HepG2 (cell line): Measurements from ENCODE around the gene PLCG1. TPM values are rescaled to one million over a fixed set of nuclear protein-coding genes. Genes with fewer than 3 reads are reported as not detected.

Experiments used
- MAFG ChIP-seq: sonication (generic); formaldehyde crosslinking; IDR thresholded peaks from 2 replicates; pipeline ENCODE4 v1.5.1; 2020; ENCODE audit warnings: mild to moderate bottlenecking, missing genetic modification reagents
- MIER3 ChIP-seq: IDR thresholded peaks from 2 replicates; pipeline ENCODE4 v1.6.1; 2016; ENCODE audit warnings: missing compliant biosample characterization, borderline replicate concordance
- polyA plus RNA-seq, 8 experiments: library from polyadenylated mRNA; depleted of rRNA in 3 of 8; stranded (reverse) in 7 of 8; unstranded in 1 of 8; fragments of >200 nt; fragmentation: Illumina TruSeq in 4 of 8; extraction: Trizol in 4 of 8; gene quantifications; 2 replicates each; pipeline versions ENCODE4 v1.2.1 to v1.2.3, GENCODE V29; 2011 to 2016; ENCODE audit warnings: low read depth in 4 of 8, missing spikeins in 1 of 8, mixed read lengths in 1 of 8; ENCODE audit not compliant: insufficient read depth in 1 of 8
- total RNA-seq, 5 experiments: library from RNA; depleted of rRNA; stranded (reverse); fragments of >200 nt; fragmentation: Illumina TruSeq; extraction: Trizol; gene quantifications; 2 replicates each; pipeline ENCODE4 v1.2.3, GENCODE V29; 2016; ENCODE audit warnings: low read depth in 1 of 5
- TF ChIP-seq, protein P1 (sequence below): sonication (generic); formaldehyde crosslinking; IDR thresholded peaks from 2 replicates; pipeline ENCODE4 v1.5.1; 2020; ENCODE audit warnings: mild to moderate bottlenecking, missing genetic modification reagents
- TF ChIP-seq, protein P2 (sequence below): sonication (generic); formaldehyde crosslinking; IDR thresholded peaks from 2 replicates; pipeline ENCODE4 v1.4.0; 2020; ENCODE audit warnings: mild to moderate bottlenecking, missing genetic modification reagents
- TF ChIP-seq, protein P3 (sequence below): sonication (generic); formaldehyde crosslinking; IDR thresholded peaks from 2 replicates; pipeline ENCODE4 v1.5.0; 2020; ENCODE audit warnings: mild to moderate bottlenecking, missing genetic modification reagents
- TF ChIP-seq, protein P4 (sequence below), 2 experiments: fragments of 450-650 bp in 1 of 2; sonication (generic) in 1 of 2; formaldehyde crosslinking; IDR thresholded peaks; 2 replicates each; pipeline versions ENCODE4 v1.5.0 to v1.8.0; 2020 to 2022; ENCODE audit warnings: mild to moderate bottlenecking in 1 of 2, missing genetic modification reagents in 1 of 2
- TF ChIP-seq, protein P5 (sequence below): sonication (generic); formaldehyde crosslinking; IDR thresholded peaks from 2 replicates; pipeline ENCODE4 v1.4.0; 2020; ENCODE audit warnings: mild to moderate bottlenecking, missing genetic modification reagents

PLCG1 gene
- total and polyA plus RNA-seq, 2 of the 13 experiments (the other 11 are each of a cell fraction or from before 2014, with no cell fraction given), result 85.3 to 158 TPM

DNA sequence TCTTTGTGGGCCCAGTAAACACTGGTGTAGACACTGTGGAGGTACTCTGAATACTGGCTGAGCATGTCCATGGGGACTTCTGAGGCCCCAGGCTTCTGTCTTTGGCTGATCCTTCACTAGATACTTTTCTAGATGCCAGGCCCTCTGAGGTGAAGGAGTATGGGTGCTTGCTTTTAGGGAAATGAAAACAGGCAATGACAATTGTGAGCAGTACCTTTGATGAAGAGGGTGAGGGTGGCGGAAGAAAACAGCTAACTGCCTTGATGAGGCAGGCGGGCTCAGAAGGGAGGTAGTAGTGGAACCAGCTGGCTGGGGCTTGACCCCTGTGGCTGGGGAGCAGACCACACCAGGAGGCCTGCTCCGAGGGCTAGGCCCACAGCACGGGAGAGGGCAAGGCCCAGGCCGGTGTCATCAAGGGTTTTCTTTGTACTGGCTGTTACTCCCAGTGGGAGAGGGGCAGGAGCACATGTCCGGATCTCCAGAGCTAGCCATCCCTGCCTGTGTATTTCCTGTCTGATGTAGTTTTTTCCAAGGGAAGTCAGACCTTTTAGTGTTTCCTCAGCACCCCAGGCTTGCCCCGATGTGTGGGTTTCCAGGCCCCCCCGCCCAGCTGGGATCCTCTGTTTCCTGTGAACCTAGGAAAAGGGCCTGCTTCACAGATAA, 3.9 kb downstream of the PLCG1 start (continued):
- TF ChIP-seq, protein P1, sequence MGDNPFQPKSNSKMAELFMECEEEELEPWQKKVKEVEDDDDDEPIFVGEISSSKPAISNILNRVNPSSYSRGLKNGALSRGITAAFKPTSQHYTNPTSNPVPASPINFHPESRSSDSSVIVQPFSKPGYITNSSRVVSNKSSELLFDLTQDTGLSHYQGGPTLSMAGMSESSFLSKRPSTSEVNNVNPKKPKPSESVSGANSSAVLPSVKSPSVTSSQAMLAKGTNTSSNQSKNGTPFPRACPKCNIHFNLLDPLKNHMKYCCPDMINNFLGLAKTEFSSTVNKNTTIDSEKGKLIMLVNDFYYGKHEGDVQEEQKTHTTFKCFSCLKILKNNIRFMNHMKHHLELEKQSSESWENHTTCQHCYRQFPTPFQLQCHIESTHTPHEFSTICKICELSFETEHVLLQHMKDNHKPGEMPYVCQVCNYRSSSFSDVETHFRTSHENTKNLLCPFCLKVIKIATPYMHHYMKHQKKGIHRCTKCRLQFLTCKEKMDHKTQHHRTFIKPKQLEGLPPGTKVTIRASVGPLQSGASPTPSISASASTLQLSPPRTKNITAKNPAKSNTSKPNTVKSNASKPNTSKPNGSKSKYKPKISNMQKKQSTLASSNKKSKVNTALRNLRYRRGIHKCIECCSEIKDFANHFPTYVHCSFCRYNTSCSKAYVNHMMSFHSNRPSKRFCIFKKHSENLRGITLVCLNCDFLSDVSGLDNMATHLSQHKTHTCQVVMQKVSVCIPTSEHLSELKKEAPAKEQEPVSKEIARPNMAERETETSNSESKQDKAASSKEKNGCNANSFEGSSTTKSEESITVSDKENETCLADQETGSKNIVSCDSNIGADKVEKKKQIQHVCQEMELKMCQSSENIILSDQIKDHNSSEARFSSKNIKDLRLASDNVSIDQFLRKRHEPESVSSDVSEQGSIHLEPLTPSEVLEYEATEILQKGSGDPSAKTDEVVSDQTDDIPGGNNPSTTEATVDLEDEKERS (CRISPR knock-in tag), result peak; percentile 53; the same call in 1 of the 2 replicates
- TF ChIP-seq MIER3 (CRISPR knock-in tag), result no peak
- TF ChIP-seq, protein P2, sequence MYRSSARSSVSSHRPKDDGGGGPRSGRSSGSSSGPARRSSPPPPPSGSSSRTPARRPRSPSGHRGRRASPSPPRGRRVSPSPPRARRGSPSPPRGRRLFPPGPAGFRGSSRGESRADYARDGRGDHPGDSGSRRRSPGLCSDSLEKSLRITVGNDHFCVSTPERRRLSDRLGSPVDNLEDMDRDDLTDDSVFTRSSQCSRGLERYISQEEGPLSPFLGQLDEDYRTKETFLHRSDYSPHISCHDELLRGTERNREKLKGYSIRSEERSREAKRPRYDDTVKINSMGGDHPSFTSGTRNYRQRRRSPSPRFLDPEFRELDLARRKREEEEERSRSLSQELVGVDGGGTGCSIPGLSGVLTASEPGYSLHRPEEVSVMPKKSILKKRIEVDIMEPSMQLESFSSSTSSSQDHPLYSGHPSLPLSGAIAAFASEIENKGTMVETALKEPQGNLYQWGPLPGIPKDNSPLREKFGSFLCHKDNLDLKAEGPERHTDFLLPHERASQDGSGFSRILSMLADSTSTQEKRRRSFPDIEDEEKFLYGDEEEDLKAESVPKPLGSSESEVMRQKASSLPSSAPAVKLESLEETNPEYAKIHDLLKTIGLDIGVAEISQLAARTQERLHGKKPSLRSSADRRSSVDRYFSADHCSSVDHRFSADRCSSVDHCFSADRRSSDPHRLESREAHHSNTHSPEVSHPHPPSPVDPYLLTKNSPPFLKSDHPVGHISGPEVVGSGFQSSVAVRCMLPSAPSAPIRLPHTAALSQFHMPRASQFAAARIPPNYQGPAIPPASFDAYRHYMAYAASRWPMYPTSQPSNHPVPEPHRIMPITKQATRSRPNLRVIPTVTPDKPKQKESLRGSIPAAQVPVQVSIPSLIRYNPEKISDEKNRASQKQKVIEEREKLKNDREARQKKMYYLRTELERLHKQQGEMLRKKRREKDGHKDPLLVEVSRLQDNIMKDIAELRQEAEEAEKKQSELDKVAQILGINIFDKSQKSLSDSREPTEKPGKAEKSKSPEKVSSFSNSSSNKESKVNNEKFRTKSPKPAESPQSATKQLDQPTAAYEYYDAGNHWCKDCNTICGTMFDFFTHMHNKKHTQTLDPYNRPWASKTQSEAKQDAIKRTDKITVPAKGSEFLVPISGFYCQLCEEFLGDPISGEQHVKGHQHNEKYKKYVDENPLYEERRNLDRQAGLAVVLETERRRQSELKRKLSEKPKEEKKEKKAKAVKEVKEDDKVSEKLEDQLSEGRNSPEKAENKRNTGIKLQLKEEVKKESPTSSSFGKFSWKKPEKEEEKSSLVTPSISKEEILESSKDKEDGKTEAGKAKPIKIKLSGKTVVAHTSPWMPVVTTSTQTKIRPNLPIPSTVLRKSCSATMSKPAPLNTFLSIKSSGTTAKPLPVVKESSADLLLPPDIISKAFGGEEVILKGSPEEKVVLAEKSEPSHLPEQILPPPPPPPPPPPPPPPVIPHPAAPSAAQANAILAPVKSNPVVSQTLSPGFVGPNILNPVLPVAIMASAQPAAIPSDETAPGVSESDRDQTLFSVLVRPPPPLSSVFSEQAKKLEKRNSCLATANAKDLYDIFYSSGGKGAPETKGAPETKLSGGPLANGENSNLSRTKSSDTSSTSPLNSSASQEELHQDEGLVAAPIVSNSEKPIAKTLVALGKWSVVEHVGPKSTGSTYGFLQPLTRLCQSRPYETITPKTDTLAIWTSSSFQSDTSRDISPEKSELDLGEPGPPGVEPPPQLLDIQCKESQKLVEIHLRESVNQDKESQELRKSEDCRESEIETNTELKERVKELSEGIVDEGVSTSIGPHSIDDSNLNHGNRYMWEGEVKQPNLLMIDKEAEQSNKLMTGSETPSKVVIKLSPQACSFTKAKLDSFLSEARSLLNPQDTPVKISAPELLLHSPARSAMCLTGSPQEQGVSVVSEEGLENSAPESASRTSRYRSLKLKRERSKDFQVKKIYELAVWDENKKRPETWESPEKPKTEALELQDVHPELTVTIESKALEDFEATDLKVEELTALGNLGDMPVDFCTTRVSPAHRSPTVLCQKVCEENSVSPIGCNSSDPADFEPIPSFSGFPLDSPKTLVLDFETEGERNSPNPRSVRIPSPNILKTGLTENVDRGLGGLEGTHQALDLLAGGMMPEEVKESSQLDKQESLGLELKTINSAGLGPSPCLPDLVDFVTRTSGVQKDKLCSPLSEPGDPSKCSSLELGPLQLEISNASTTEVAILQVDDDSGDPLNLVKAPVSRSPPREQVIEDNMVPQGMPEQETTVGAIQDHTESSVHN (CRISPR knock-in tag), result 0 out of 2 replicates have a peak, but pooled peaks have one; percentile 67
- TF ChIP-seq, protein P3, sequence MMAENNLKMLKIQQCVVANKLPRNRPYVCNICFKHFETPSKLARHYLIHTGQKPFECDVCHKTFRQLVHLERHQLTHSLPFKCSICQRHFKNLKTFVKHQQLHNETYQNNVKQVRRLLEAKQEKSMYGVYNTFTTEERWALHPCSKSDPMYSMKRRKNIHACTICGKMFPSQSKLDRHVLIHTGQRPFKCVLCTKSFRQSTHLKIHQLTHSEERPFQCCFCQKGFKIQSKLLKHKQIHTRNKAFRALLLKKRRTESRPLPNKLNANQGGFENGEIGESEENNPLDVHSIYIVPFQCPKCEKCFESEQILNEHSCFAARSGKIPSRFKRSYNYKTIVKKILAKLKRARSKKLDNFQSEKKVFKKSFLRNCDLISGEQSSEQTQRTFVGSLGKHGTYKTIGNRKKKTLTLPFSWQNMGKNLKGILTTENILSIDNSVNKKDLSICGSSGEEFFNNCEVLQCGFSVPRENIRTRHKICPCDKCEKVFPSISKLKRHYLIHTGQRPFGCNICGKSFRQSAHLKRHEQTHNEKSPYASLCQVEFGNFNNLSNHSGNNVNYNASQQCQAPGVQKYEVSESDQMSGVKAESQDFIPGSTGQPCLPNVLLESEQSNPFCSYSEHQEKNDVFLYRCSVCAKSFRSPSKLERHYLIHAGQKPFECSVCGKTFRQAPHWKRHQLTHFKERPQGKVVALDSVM (CRISPR knock-in tag), result no peak
- TF ChIP-seq, protein P4, sequence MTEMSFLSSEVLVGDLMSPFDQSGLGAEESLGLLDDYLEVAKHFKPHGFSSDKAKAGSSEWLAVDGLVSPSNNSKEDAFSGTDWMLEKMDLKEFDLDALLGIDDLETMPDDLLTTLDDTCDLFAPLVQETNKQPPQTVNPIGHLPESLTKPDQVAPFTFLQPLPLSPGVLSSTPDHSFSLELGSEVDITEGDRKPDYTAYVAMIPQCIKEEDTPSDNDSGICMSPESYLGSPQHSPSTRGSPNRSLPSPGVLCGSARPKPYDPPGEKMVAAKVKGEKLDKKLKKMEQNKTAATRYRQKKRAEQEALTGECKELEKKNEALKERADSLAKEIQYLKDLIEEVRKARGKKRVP (CRISPR knock-in tag; IDR thresholded peaks at IDR 0.05), result no peak
- TF ChIP-seq, protein P5, sequence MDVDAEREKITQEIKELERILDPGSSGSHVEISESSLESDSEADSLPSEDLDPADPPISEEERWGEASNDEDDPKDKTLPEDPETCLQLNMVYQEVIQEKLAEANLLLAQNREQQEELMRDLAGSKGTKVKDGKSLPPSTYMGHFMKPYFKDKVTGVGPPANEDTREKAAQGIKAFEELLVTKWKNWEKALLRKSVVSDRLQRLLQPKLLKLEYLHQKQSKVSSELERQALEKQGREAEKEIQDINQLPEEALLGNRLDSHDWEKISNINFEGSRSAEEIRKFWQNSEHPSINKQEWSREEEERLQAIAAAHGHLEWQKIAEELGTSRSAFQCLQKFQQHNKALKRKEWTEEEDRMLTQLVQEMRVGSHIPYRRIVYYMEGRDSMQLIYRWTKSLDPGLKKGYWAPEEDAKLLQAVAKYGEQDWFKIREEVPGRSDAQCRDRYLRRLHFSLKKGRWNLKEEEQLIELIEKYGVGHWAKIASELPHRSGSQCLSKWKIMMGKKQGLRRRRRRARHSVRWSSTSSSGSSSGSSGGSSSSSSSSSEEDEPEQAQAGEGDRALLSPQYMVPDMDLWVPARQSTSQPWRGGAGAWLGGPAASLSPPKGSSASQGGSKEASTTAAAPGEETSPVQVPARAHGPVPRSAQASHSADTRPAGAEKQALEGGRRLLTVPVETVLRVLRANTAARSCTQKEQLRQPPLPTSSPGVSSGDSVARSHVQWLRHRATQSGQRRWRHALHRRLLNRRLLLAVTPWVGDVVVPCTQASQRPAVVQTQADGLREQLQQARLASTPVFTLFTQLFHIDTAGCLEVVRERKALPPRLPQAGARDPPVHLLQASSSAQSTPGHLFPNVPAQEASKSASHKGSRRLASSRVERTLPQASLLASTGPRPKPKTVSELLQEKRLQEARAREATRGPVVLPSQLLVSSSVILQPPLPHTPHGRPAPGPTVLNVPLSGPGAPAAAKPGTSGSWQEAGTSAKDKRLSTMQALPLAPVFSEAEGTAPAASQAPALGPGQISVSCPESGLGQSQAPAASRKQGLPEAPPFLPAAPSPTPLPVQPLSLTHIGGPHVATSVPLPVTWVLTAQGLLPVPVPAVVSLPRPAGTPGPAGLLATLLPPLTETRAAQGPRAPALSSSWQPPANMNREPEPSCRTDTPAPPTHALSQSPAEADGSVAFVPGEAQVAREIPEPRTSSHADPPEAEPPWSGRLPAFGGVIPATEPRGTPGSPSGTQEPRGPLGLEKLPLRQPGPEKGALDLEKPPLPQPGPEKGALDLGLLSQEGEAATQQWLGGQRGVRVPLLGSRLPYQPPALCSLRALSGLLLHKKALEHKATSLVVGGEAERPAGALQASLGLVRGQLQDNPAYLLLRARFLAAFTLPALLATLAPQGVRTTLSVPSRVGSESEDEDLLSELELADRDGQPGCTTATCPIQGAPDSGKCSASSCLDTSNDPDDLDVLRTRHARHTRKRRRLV, result no peak
- TF ChIP-seq MAFG (CRISPR knock-in tag), result peak; percentile 53; the same call in 1 of the 2 replicates
